ENCODE data around the gene PIH1D2.
A peak's percentile ranks its signal among the peaks of the same experiment; 100 is the strongest.
"Not testable (repeated sequence)": the region's sequence is repeated elsewhere in the genome, so short reads cannot be mapped to it uniquely, and the experiment has no call there.

PIH1D2 gene

GRCh38 chr11:112073941-112074811 is at the start of gene PIH1D2, which contains the start of gene NKAPD1:
Gene PIH1D2 (minus strand): TSS chr11:112074017. CDS start chr11:112073174, 843 bp downstream.
Gene NKAPD1 (plus strand): TSS chr11:112074299. CDS start chr11:112075575, 1,276 bp downstream.
- DNase-seq (ENCODE audit: low read depth in 2 of 2), result peak; percentile 58 to 59

GRCh38 chr11:112123129-112123528 is 49.3 kb upstream of the PIH1D2 start:
- DNase-seq (ENCODE audit: low read depth in 2 of 2), result no peak

GRCh38 chr11:112121981-112122615 is 48.3 kb upstream of the PIH1D2 start:
- DNase-seq (ENCODE audit: low read depth in 2 of 2), result no peak

GRCh38 chr11:112118176-112118575 is 44.4 kb upstream of the PIH1D2 start:
- peak in 1 of 2 donors; percentile 7 for DNase-seq (ENCODE audit: low read depth in 2 of 2)

GRCh38 chr11:112115386-112115785 is 41.6 kb upstream of the PIH1D2 start:
- DNase-seq (ENCODE audit: low read depth in 2 of 2), result no peak

GRCh38 chr11:112114460-112114859 is 40.6 kb upstream of the PIH1D2 start:
- DNase-seq (ENCODE audit: low read depth in 2 of 2), result no peak

DNA sequence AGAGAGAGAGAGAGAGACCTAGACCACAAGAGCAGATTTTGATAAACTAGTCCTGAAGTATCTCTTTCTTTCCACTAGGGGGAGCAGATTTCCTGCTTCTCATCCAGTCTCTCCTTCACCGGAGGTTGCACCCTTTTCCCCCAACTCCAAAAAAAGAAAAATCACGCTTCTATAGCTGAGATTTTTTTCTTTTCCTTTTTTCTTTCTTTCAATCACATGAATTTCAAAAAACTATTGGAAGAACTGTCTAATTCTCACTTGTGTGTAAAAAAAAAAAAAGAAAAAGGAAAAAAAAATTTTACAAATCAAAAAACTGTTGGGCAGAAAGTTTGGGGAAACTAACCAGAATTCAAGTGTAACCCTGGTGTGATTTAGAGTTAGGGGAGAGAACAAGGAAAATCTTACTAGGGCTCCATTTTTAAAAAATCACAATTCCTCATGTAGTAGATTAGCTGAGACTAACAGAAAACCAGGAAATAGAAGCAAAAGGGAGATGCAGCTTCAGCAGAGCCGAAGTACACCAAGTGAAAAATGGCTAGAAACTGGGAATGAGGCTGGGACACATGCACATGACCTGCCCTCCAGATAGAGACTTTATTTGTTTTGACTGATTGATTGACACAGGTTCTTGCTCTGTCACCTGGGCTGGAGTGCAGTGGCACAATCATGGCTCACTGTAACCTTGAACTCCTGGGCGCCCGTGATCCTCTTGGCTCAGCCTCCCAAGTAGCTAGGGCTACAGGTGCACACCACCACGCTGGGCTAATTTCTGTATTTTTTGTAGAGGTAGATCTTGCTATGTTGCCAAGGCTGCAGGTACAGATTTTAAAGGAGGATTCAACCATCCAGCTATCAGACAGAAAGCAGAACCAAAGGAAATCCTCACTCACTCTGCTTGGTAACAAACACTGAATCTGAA is 40.0 kb upstream of the PIH1D2 start:
- no peak for DNase-seq (ENCODE audit: low read depth in 2 of 2)

DNA sequence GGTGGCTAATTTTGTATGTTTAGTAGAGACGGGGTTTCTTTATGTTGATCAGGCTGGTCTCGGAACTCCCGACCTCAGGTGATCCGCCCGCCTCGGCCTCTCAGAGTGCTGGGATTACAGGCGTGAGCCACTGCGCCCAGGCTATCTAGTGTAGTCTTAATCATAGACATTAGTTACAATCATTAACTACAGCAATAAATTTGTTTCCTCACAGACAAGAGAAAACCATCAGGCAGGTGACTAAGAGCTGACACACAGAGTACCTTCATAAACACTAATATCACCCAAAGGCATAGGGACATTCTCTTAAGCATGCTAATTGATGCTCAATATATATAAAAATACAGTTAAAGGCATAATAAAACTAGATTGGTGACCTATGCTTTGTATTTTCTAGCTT is 32.3 kb upstream of the PIH1D2 start:
- DNase-seq (ENCODE audit: low read depth in 2 of 2), result no peak

DNA sequence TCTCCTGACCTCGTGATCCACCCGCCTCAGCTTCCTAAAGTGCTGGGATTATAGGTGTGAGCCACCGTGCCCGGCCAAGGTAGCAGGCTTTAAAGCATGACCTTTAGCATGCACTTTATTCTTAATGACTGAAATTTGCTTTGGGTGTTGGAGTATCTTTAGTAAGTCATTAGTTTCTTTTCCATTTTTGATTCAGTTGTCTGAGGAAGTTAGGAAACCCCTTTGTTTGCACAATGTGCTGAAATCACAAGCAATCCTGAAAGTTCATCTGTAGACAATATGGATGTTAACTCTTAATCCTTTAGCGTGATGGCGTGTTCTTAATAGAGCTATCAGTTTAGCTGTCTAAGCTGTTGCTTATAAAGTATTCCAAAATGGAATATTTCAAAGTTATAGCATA is 29.6 kb upstream of the PIH1D2 start:
- no peak for DNase-seq (ENCODE audit: low read depth in 2 of 2)

DNA sequence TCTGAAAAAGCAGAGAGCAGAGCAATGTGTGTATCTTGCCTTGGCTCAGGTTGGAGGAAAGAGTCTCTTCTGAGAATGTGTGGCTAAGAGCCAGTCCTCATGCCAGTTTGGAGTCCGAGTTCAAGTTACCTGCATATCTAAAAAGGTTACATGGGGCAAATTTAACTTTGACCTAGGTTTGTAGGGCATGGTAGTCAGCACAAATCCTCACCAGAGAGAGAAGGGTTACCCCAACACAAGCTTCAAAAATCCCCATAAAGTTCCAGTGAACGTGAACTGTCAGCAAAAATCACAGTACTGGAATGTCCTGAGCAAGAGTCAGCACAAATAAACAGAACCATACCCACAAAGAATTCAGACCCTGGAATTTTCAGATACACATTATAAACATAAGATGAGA is 26.6 kb upstream of the PIH1D2 start:
- DNase-seq (ENCODE audit: low read depth in 2 of 2), result no peak

DNA sequence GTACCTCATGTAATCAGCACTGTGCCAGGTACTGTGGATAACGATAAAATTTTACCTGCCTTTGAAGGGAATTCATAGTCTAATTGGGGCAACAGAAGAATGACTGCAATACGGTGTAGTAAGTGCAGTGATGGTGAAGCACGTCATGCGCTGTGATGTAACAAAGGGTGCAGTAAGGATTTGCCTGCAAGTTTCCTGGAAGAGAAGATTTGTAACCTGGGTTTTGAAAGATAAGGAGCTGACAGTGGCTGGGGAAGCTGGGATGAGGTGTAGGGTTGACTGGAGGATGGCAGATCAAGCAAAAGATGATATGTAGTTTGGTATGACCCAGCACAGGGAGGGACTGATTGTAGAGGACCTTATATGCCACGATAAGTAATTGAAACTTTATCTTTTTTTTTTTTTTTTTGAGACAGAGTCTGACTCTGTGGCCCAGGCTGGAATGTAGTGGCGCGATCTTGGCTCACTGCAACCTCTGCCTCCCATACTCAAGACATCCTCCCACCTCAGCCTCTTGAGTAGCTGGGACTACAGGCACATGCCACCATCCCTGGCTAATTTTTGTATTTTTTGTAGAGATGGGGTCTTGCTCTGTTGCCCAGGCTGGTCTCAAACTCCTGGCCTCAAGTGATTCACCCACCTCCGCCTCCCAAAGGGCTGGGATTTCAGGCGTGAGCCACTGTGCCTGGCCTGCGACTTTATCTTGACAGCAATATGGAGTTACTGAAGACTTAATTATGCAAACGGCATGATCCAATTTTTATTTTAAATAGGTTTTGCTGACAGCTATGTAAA is 24.1 kb upstream of the PIH1D2 start:
- DNase-seq (ENCODE audit: low read depth in 2 of 2), result no peak

DNA sequence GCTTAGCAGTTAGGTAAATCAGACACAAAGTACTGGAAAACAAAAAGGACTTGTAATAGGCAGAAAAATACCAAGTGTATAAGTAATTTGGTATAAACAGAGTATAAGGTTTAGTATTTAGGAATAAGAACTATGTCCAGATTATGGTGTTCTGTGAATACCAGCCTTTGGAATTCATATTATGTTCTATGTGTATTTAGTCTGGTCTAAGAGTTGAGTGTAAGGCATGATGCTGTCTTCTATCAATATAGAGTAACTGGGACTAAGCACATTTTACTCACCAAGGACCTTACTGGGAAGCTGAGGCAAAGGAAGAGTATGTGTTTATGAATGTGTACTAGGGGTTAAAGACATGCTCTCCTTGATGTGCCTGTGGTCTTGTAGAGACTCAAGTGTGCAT is 22.4 kb upstream of the PIH1D2 start:
- DNase-seq (ENCODE audit: low read depth in 2 of 2), result no peak

GRCh38 chr11:112095302-112095701 is 21.5 kb upstream of the PIH1D2 start:
- DNase-seq (ENCODE audit: low read depth in 2 of 2), result not testable (repeated sequence)

DNA sequence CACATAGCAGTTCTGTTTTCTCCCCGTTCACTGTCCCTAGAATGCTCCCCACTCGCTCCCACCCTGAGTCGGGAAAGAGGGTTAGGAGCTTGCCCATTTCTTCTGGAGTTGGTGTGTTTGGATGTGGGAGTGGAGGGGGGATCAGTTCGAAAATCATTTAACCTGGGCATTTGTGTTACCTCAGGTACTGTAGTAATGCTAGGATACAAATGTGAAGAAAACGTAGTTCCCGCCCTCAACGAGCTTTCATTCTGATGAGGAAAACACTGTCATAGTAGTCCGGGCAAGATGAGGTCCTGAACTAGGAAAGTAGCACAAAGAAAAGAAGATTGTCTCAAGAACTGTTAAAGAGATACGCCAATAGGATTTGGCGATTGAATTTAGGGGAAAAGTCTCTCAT is 13.4 kb upstream of the PIH1D2 start:
- no peak for DNase-seq (ENCODE audit: low read depth in 2 of 2)

GRCh38 chr11:112086422-112087191 is 12.8 kb upstream of the PIH1D2 start, which contains the start of the genes SDHD and TIMM8B:
Gene SDHD (plus strand): TSS chr11:112086873. CDS start chr11:112086908, 35 bp downstream.
Gene TIMM8B (minus strand): TSS chr11:112086756. CDS start chr11:112086723, 33 bp downstream.
- peak; percentile 91 for DNase-seq (ENCODE audit: low read depth in 2 of 2)

DNA sequence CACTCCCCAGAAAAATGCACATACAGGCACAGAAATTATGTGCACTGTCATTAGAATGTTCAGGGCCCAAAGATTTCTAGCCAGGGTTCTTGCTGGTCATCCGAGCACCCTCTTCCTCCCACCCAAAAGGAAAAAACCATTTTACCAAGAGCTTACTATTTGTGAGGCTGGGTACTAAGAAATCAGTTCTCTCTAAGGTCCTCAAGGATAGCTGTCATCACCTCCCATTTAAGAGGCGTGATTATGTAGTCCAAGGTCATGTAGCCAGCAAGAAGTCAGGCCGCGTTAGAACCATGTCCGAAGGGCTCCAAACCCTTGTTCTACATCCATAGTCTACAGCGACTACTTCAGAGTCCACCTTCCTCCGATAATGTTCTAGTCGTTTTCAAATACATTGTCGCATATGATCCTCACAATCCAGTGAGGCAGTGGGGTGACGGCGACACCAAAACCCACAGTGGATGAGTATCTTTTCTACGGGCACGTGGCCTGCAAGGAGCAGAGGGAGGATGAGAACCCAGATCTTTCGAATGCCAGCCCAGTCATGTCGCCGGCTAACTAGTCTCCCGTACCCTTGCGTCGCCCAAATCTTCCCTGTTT is 12.1 kb upstream of the PIH1D2 start:
- DNase-seq (ENCODE audit: low read depth in 2 of 2), result peak in 1 of 2 donors; percentile 17

DNA sequence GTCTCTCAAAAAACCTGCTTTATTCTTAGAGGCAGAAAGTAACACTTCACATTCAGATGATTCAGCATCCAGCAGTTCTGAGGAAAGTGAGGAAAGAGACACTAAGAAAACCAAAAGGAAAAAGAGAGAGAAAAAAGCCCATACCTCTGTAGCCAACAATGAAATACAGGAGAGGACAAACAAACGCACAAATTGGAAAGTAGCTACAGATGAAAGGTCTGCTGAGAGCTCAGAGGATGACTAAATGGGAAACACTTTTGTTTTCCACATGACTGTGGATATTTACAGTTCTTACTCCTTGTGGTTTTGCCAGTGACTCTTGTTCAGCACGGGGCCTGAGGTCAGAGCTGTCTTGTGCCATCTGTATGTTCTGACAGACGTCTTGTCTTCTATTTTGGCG is 8.9 kb upstream of the PIH1D2 start:
- peak in 1 of 2 donors; percentile 24 for DNase-seq (ENCODE audit: low read depth in 2 of 2)

- no peak for DNase-seq (ENCODE audit: low read depth in 2 of 2)
Measured at GRCh38 chr11:112062923-112063322, 10.9 kb downstream of the PIH1D2 start.

DNA sequence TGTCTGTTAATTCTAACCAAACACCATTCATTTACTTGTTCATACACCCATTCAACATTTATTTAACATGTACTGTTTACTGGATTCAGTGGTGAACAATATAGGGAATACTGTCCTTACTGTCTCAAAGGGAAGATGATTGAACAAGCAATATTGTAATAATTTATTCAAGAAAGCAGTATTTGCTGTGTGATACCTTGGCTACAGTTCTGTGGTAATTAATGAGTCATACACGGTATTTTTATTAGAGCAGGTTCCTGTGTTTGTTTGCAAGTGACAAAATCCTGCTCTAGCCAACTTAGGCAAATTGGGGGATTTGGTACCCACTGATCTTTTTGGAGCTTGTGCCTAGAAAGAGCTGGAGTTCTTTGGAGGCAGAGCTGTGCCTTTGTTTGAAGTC is 15.7 kb downstream of the PIH1D2 start:
- DNase-seq (ENCODE audit: low read depth in 2 of 2), result no peak

DNA sequence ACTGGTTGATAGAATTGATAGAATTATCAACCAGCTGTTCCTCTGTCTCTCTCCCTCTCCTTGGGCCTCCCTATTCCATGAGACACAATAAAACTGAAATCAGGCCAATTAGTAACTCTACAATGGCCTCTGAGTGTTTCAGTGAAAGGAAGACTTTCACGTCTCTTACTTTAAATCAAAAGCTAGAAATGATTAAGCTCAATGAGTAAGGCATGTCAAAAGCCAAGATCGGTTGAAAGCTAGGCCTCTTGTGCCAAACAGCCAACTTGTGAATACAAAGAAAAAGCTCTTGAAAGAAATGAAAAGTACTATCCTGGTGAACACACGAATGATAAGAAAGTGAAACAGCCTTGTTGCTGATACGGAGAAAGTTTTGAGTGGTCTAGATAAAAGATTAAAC is 16.6 kb downstream of the PIH1D2 start:
- DNase-seq (ENCODE audit: low read depth in 2 of 2), result no peak
